ENCODE results near the gene ALDH4A1.

The ALDH4A1 gene

GRCh38 chr1:18879791-18880309, 22.5 kb downstream of the ALDH4A1 start:
- in situ Hi-C loops (cut with HindIII; ENCODE audit: low sequenced_read_pairs): no loop called here
- H3K4me3 ChIP-seq (ENCODE audit: low read depth, low read length): no peak overlapping the region
- no peak for TF ChIP-seq CTCF (IDR thresholded peaks at IDR 0.05; ENCODE audit: low read depth, low read length, missing control alignments)

GRCh38 chr1:18879215-18879790, 23.1 kb downstream of the ALDH4A1 start:
- no peak for TF ChIP-seq CTCF (IDR thresholded peaks at IDR 0.05; ENCODE audit: low read depth, low read length, missing control alignments)
- in situ Hi-C loops (cut with HindIII; ENCODE audit: low sequenced_read_pairs): no loop called here
- no peak overlapping the region for H3K4me3 ChIP-seq (ENCODE audit: low read depth, low read length)
- no peak for DNase-seq (ENCODE audit: low read depth)

More at GRCh38 chr1:18879791-18880309, 22.5 kb downstream of the ALDH4A1 start:
- DNase-seq (ENCODE audit: low read depth): no peak

GRCh38 chr1:18878538-18879214, 23.7 kb downstream of the ALDH4A1 start:
- TF ChIP-seq CTCF (IDR thresholded peaks at IDR 0.05; ENCODE audit: low read depth, low read length, missing control alignments): no peak
- no peak for DNase-seq (ENCODE audit: low read depth)
- in situ Hi-C loops (cut with HindIII; ENCODE audit: low sequenced_read_pairs): no loop called here
- H3K4me3 ChIP-seq (ENCODE audit: low read depth, low read length): no peak overlapping the region

- no peak for TF ChIP-seq CTCF (IDR thresholded peaks at IDR 0.05; ENCODE audit: low read depth, low read length, missing control alignments)
- in situ Hi-C loops (cut with HindIII; ENCODE audit: low sequenced_read_pairs): no loop called here
- H3K4me3 ChIP-seq (ENCODE audit: low read depth, low read length): no peak overlapping the region
- no peak for DNase-seq (ENCODE audit: low read depth)
Observed at GRCh38 chr1:18877282-18877681, 25.1 kb downstream of the ALDH4A1 start.

GRCh38 chr1:18876210-18876609, 26.1 kb downstream of the ALDH4A1 start:
- TF ChIP-seq CTCF (IDR thresholded peaks at IDR 0.05; ENCODE audit: low read depth, low read length, missing control alignments): no peak
- DNase-seq (ENCODE audit: low read depth): no peak
- H3K4me3 ChIP-seq (ENCODE audit: low read depth, low read length): no peak overlapping the region
- in situ Hi-C loops (cut with HindIII; ENCODE audit: low sequenced_read_pairs): no loop called here

GRCh38 chr1:18875796-18876128, 26.6 kb downstream of the ALDH4A1 start:
- no peak for DNase-seq (ENCODE audit: low read depth)
- in situ Hi-C loops (cut with HindIII; ENCODE audit: low sequenced_read_pairs): no loop called here
- no peak for TF ChIP-seq CTCF (IDR thresholded peaks at IDR 0.05; ENCODE audit: low read depth, low read length, missing control alignments)
- no peak overlapping the region for H3K4me3 ChIP-seq (ENCODE audit: low read depth, low read length)

All from astrocyte of the cerebellum (primary cell).